NCI-H2029 treated with DMSO at 0.1 percent for 48 hours (cell line): ENCODE results near the gene SPATA21.
"Not testable (repeated sequence)": the region's sequence is repeated elsewhere in the genome, so short reads cannot be mapped to it uniquely, and the experiment has no call there.

Experiments
- DNase-seq: peaks from one replicate; lab custom pipeline; 2025; lab: John Stamatoyannopoulos, UW

The SPATA21 gene

GRCh38 chr1:16436946-16437474 lies at the start of gene SPATA21:
Gene SPATA21 (minus strand): TSS chr1:16437424. CDS start chr1:16431371, 6,053 bp downstream.
- DNase-seq = no peak

DNA sequence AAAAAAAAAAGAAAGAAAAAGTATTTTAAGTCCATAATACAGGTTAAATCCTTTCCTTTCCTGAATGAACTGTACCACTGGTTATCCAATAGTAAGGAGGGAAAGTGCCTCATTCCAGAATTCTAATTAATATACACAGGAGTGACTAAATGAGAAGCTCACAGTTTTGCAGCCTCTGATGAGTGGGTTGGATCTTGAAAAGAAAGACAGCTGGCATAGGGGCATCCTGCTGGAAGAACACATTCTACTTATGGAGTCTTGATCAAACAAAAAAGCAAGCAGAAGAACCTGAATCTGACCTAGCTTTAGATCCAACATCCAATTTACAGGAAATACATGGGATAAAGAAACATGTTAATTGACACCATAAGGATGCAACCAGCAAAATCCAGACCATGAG lies 49.8 kb upstream of the SPATA21 start:
- not testable (repeated sequence) for DNase-seq

DNA sequence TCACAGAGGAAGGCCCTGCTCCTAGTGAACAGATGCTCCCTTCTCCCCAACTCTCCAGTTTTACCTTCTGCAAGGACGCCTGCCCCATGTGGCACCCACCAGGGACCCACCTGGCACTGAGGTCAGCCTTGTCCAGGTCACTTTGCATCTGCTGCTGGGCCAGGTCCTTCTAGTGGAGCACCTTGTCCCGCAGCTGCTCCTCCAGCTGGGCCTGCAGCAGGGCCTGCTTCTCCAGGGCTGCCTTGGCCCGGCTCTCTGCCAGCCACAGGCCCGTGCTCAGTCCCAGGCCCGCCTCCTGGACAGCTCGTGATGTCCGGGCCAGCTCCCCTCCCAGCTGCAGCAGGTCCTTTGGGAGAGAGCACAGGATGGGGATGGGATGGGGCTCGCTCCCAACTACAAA lies 49.1 kb upstream of the SPATA21 start:
- DNase-seq = not testable (repeated sequence)

DNA sequence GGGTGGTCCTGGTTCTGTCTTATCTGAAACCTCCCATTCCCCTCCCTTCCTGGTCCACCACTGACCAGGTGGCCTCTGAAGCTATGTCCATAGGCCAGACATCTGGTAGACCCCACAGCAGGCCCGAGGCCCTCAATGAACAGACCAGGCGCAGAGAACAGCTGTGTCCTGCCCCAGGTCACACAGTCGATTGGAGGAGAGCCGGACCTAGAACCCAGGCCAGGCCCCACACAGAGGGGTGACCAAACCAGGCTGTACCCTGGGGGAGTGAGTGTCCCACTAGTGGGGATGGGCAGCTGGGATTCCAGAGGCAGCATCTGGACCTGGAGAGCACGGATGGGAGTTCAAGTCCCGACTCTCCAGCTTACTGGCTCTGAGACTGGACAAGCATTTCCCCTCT lies 47.7 kb upstream of the SPATA21 start:
- no peak for DNase-seq

- DNase-seq = no peak
Observed at GRCh38 chr1:16484501-16484835, 47.2 kb upstream of the SPATA21 start.

DNA sequence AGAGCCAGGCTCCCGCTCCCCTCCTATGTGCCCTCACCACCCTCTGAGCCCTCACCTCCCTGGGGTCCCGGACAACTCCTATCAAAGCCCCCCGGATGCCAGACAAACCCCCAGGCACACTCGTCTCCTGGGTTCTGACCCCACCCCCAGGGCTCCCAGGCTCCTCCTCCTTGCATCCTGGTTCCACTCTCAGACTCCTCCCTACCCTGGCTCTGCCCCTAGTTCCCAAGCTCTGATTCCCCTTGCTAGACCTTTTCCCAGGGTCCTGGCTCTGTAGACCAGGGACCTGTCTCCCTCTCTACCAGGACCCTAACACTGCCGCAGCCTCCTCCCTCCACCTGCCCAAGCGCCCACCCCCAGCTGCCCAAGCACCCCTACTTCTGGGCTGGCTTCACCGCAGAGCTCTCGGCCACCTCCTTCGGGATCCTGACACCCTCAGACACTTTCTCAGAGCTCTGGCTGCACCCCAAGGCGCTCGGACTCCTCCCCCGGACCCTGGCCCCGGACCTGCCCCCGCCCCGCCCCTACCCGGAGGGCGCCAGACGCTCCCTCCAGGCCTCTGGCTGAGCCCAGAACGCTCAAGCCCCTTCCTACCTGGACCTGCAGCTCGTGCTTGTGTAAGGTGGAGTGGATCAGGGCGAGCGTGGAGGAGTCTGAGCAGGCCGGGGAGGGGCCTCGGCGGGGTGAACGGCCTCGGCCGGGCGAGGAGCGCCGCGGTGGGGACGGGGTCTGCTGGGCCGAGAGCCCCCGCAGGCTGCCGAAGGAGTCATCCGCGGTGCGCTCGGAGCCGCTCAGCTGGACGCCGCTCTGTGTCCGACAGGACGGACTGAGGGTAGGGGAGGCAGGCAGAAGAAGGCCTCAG lies 46.6 kb upstream of the SPATA21 start:
- DNase-seq = not testable (repeated sequence)

DNA sequence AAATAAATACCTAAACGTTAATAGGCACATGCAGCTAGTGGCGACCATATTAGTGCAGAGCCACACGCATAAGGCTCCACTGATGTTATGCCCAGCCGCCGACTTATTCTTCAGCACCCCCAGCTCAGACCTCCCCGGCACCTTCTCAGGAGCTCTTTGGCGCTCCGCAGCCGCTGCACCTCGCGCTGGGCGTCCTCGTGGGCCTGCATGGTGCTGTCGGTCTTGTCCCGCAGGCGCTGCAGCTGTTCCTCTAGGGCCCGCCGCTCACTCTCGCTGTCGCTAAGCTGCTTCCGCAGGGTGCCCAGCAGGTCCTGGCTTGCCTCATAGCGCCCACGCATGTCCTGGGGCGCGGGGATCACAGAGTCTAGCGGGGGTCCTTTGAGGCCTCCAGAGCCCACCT lies 45.9 kb upstream of the SPATA21 start:
- not testable (repeated sequence) for DNase-seq

DNA sequence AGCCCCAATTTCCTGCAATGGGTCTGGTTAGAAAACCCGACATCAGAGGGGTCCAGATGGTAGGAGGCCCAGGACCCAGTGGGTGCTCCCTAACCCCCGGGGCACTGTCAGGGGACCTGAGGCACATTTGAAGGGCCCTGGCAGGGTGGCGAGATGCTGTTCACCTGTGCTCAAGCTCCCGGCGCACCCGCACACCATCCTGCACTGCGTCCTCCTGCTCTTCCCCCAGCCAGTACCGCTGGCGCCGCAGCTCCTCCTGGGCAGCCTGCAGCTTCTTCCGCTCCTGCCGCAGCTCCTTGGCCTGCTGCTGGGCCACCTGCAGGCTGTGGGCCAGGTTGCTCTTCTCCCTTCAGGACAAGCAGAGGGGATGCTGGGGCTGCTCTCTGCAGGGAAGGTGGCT lies 40.9 kb upstream of the SPATA21 start:
- no peak for DNase-seq

- not testable (repeated sequence) for DNase-seq
Observed at GRCh38 chr1:16475771-16476770, 38.8 kb upstream of the SPATA21 start.

GRCh38 chr1:16474891-16475290 lies 37.7 kb upstream of the SPATA21 start:
- not testable (repeated sequence) for DNase-seq

GRCh38 chr1:16474166-16474800 lies 37.1 kb upstream of the SPATA21 start:
- no peak for DNase-seq

DNA sequence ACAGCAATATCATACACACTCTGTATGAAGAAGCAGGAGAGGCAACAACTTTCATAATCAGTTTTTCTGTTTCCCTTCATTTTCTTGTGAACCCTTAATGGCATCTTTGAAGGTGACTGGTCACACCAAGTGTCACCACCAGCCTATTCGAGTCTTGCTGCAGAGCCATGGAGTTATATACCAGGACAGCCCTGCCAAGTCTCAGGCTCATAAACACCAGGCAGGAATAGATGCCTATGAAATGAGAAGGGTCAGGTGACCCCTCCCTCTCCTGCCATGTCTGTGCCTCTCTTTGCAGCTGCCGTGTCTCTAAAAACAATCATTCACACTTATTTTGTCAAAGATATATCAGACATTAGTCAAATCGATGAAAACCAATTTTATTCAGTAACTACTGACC lies 31.3 kb upstream of the SPATA21 start:
- no peak for DNase-seq

DNA sequence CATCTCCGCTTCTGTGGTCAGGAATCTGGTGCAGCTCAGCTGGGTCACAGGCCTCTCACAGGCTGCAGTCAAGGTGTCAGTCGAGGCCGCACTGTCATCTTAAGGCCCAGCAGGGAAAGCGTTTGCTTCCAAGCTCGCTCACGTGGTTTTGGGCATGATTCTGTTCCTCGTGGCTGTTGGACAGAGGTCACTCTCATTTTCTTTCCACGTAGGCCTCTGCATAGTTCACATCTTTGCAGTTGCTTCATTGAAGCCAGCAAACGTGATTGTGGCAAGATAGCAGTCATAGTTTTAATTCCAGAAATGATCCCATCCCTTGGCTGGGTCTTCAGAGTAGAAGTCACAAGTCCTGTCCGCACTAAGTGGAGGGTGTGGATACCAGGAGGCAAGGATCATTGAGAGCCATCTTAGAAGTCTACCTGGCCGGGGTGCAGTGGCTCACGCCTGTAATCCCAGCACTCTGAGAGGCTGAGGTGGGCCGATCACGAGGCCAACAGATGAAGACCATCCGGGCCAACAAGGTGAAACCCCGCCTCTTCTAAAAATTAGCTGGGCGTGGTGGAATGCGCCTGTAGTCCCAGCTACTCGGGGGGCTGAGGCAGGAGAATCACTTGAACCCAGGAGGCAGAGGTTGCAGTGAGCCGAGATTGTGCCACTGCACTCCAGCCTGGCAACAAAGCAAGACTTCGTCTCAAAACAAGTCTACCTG lies 27.8 kb upstream of the SPATA21 start:
- DNase-seq = no peak

- no peak for DNase-seq
Observed at GRCh38 chr1:16462773-16463330, 25.6 kb upstream of the SPATA21 start.

GRCh38 chr1:16461681-16462080 lies 24.5 kb upstream of the SPATA21 start:
- no peak for DNase-seq

GRCh38 chr1:16459352-16459925 lies 22.2 kb upstream of the SPATA21 start:
- no peak for DNase-seq

DNA sequence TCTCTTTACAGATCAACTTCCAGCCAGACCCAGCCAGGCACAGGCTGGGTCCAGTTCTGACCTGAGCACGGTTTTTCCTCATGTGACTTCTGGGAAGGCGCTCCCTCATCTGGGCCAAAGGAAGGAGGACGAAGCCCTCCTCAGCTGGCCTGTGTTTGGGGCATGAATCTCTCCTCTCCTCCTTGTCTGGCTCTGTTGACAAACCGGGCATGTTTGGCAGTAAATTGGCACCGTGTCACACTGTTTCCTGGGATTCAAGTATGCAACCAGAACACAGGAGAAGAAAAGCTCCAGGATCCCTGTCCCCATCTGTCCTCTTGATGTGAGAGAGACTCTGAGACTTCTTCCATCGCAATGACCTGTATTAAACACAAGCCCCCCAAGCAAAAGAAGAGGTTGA lies 21.6 kb upstream of the SPATA21 start:
- DNase-seq = no peak

DNA sequence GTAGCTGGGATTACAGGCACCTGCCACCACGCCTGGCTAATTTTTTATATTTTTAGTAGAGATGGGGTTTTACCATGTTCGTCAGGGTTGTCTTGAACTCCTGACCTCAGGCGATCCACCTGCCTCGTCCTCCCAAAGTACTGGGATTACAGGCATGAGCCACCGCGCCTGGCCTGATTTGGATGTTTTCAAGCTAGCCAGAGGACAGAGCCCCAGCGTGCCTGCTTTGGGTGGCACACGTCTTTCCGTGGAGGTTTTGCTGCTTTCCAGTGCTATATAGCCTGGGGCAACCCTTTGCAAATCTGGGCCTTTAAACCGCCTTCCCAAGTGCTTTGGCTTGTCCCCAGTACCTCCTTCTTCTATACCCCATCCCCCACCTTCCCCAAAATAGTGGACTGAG lies 18.9 kb upstream of the SPATA21 start:
- not testable (repeated sequence) for DNase-seq

DNA sequence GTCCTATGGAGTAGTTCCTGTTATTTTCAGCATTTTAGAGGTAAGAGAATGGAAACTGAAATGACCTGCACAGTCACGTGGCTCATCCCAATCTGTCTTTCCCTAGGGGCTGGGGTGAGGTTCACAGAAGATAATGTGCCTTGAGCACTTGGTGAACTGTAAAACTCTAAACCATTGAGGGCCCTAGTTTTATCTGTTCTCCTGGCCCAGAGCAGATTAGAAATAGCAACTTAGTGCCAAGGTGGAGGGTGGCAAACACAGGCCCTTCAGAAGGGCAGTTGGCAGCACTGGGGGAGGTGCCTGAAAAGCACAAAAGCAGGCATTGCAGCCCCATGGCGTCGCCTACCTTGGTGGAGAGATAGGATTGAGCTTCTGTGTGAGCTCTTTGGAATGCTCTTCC lies 17.7 kb upstream of the SPATA21 start:
- not testable (repeated sequence) for DNase-seq

- DNase-seq = no peak
Observed at GRCh38 chr1:16451841-16452528, 14.8 kb upstream of the SPATA21 start.
